ENCODE data around the gene SLC9A9. TPM values are rescaled to one million over a fixed set of nuclear protein-coding genes. Genes with fewer than 3 reads are reported as not detected.

SLC9A9 gene
- total RNA-seq, 3 donors from 2014 or later, result 6.2 to 17.3 (median 7.8) TPM

- no peak for DNase-seq (ENCODE audit: low spot score in 2 of 2)
- Histone ChIP-seq H3K4me1 (no peaks in the 10 kb centered on the region), H3K9me3 (no peaks in the 10 kb centered on the region), H3K4me3 (no peak overlapping the region), H3K36me3 (no peaks in the 10 kb centered on the region), H3K27me3 (no peaks in the 10 kb centered on the region), H3K27ac (no peak overlapping the region)
- intact Hi-C loops (cut with DNase I; ENCODE audit: low total_unique reads), result no loop called here
- TF ChIP-seq CTCF (IDR thresholded peaks at IDR 0.05), result no peak
- TF ChIP-seq POLR2AphosphoS5 (IDR thresholded peaks at IDR 0.05), result no peak
- no peak for TF ChIP-seq POLR2A (IDR thresholded peaks at IDR 0.05)
Measured at GRCh38 chr3:143243686-143244085, 604.6 kb downstream of the SLC9A9 start.

- no peak overlapping the region for H3K27ac ChIP-seq
- DNase-seq (ENCODE audit: low spot score in 2 of 2), result no peak
- TF ChIP-seq CTCF (IDR thresholded peaks at IDR 0.05) (no peak), POLR2A (IDR thresholded peaks at IDR 0.05) (no peak), POLR2AphosphoS5 (IDR thresholded peaks at IDR 0.05) (no peak)
- no peaks in the 10 kb centered on the region for H3K9me3 ChIP-seq
- H3K4me1 ChIP-seq, result no peaks in the 10 kb centered on the region
- intact Hi-C loops (cut with DNase I; ENCODE audit: low total_unique reads), result no loop called here
- no peaks in the 10 kb centered on the region for H3K27me3 ChIP-seq
- H3K36me3 ChIP-seq, result no peaks in the 10 kb centered on the region
- no peak overlapping the region for H3K4me3 ChIP-seq
Measured at GRCh38 chr3:143242691-143243090, 605.6 kb downstream of the SLC9A9 start.

- intact Hi-C loops (cut with DNase I; ENCODE audit: low total_unique reads), result no loop called here
- H3K36me3 ChIP-seq, result no peaks in the 10 kb centered on the region
- H3K27ac ChIP-seq, result no peak overlapping the region
- no peak overlapping the region for H3K4me3 ChIP-seq
- H3K4me1 ChIP-seq, result no peaks in the 10 kb centered on the region
- H3K27me3 ChIP-seq, result no peaks in the 10 kb centered on the region
- no peak for TF ChIP-seq POLR2A (IDR thresholded peaks at IDR 0.05)
- TF ChIP-seq POLR2AphosphoS5 (IDR thresholded peaks at IDR 0.05), result no peak
- no peak for TF ChIP-seq CTCF (IDR thresholded peaks at IDR 0.05)
- no peaks in the 10 kb centered on the region for H3K9me3 ChIP-seq
- DNase-seq (ENCODE audit: low spot score in 2 of 2), result no peak
Measured at GRCh38 chr3:143242101-143242500, 606.2 kb downstream of the SLC9A9 start.

- no peak for DNase-seq (ENCODE audit: low spot score in 2 of 2)
- H3K27ac ChIP-seq, result peak overlapping the region; percentile 8 to 43
- intact Hi-C loops (cut with DNase I; ENCODE audit: low total_unique reads), result no loop called here
Measured at GRCh38 chr3:143241481-143241951, 606.8 kb downstream of the SLC9A9 start.

GRCh38 chr3:143240886-143241285, 607.4 kb downstream of the SLC9A9 start:
- Histone ChIP-seq H3K9me3 (no peaks in the 10 kb centered on the region), H3K4me3 (no peak overlapping the region), H3K4me1 (no peaks in the 10 kb centered on the region), H3K27ac (no peak overlapping the region), H3K36me3 (no peaks in the 10 kb centered on the region), H3K27me3 (no peaks in the 10 kb centered on the region)
- intact Hi-C loops (cut with DNase I; ENCODE audit: low total_unique reads), result no loop called here
- no peak for TF ChIP-seq CTCF (IDR thresholded peaks at IDR 0.05)
- no peak for TF ChIP-seq POLR2AphosphoS5 (IDR thresholded peaks at IDR 0.05)
- TF ChIP-seq POLR2A (IDR thresholded peaks at IDR 0.05), result no peak
- DNase-seq (ENCODE audit: low spot score in 2 of 2), result no peak

More at GRCh38 chr3:143241481-143241951, 606.8 kb downstream of the SLC9A9 start:
- no peak for TF ChIP-seq CTCF (IDR thresholded peaks at IDR 0.05)
- peak in 1 of 3 donors; percentile 26 for TF ChIP-seq POLR2AphosphoS5 (IDR thresholded peaks at IDR 0.05)
- no peak for TF ChIP-seq POLR2A (IDR thresholded peaks at IDR 0.05)
- H3K4me3 ChIP-seq, result no peak overlapping the region
- no peaks in the 10 kb centered on the region for H3K36me3 ChIP-seq
- no peaks in the 10 kb centered on the region for H3K9me3 ChIP-seq
- H3K27me3 ChIP-seq, result no peaks in the 10 kb centered on the region
- no peaks in the 10 kb centered on the region for H3K4me1 ChIP-seq

Data from breast epithelium (tissue), 4 donors.